GM13976 (cell line): ENCODE data around the gene DCPS.
"Not testable (repeated sequence)": the region's sequence is repeated elsewhere in the genome, so short reads cannot be mapped to it uniquely, and the experiment has no call there.

ENCODE experiments used
- DNase-seq: peaks from one replicate; pipeline ENCODE4 v3.0.0; 2012; ENCODE audit warnings: low spot score
- in situ Hi-C: fragments of 300-500 bp; cut with MboI; formaldehyde crosslinking; loops from one replicate; pipeline ENCODE4 v1.12.0; 2022; ENCODE audit warnings: low sequenced_read_pairs, mixed read lengths, inconsistent platforms; ENCODE audit not compliant: unreplicated experiment
- TF ChIP-seq, protein P1 (sequence below): IDR thresholded peaks from 2 replicates; pipeline ENCODE4 v1.5.1; 2012; ENCODE audit warnings: borderline replicate concordance, mild to moderate bottlenecking; ENCODE audit not compliant: insufficient read depth; ENCODE audit errors: extremely low read depth, missing control alignments, control extremely low read depth

The DCPS gene

DNA sequence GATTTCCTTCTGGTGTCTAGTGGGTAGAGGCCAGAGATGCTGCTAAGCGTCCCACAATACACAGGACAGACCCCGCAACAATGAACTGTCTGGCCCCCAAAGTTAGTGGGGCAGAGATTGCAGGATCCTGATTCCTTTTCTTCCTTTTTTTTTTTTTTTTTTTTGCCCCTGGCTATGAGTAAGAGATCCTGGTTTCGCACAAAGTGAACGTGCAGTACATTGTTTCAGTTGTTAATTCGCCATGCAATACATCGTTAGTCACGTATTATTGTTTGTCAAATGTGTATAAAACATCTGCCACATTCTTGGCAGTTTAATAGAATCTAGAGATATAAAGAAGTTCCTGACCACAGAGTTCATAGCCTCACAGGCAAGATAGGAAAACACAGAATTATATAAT, 71.9 kb downstream of the DCPS start:
- TF ChIP-seq, protein P1, sequence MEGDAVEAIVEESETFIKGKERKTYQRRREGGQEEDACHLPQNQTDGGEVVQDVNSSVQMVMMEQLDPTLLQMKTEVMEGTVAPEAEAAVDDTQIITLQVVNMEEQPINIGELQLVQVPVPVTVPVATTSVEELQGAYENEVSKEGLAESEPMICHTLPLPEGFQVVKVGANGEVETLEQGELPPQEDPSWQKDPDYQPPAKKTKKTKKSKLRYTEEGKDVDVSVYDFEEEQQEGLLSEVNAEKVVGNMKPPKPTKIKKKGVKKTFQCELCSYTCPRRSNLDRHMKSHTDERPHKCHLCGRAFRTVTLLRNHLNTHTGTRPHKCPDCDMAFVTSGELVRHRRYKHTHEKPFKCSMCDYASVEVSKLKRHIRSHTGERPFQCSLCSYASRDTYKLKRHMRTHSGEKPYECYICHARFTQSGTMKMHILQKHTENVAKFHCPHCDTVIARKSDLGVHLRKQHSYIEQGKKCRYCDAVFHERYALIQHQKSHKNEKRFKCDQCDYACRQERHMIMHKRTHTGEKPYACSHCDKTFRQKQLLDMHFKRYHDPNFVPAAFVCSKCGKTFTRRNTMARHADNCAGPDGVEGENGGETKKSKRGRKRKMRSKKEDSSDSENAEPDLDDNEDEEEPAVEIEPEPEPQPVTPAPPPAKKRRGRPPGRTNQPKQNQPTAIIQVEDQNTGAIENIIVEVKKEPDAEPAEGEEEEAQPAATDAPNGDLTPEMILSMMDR = no peak
- DNase-seq = no peak
- in situ Hi-C loops = no loop called here

DNA sequence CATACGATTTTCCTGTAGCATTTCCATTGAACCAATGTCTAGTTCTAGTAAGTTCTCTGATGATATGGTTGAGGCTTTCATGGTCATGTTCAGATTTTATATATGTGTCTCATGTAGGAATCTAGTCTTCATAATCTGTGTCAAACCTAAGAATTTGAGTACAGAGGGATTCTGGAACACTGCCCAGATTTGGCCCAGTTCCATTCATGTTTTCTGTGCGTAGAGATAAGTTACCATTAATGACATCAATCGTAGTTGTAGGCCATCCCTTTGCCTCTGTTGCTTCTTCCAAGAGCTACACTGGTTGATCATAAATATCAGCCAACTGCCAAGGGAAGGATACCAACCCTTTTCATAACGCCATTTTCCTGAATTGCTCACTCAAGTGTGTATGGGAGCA, 74.9 kb downstream of the DCPS start:
- in situ Hi-C loops = no loop called here
- TF ChIP-seq, protein P1 = no peak
- DNase-seq = no peak

DNA sequence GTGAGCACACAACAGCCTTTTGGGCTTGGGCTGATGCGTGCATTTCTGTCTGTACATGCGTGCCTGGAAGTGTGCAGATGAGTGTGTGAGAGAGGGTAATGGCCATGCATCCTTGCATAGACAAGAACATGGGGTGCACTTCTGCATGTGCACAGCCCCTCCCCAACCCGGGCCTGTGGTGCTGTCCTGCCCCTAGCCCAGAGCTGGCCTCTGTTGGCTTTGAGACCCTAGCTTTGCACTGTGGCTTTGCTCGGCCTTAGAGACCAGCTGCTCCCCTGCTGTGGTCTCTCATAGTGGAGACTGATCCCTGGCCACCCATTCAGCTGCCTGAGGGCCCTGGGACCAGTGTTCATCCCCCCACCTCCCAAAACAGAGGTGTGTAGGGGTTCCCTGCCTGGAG, 77.0 kb downstream of the DCPS start:
- DNase-seq = no peak
- TF ChIP-seq, protein P1 = no peak
- in situ Hi-C loops = no loop called here

DNA sequence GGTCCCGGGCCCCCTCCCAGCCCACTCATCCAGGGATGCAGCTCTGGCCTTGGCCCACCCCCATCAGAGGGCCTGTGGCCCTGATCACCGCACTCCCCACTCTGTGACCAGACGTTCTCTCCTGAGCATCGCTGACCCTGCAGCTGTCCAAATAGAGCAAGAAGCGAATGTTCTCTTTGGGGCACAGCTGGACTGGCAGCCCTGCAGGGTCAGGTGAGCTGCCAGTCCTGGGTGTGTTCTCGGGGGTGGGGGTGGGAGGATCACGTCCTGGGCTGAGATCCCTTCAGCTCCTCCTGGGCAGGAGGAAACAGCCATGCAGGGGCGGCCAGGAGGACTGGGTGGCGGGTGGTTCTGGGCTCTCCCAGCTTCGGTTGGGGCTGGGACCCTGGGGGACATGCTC, 78.1 kb downstream of the DCPS start:
- in situ Hi-C loops, DNase-seq: not testable (repeated sequence)

DNA sequence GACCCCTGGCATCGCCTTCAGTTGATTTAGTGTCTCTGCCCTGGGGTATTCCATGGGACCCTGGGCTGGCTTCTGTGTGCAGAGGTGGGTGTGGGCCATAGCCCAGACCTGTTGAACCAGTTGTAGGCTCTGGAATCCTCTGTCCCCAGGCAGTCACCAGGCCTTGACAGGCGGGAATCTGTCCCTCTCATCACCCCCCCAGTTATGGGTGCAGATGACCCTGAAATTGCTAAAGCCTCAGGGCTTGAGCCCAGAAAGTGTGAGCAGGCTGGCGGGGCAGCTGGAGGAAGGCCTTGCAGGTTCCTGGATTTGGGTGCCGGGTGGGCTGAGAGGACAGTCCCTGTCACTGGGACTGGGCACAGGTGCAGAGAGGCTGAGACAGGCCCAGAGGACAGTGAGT, 78.8 kb downstream of the DCPS start:
- DNase-seq, in situ Hi-C loops: not testable (repeated sequence)

DNA sequence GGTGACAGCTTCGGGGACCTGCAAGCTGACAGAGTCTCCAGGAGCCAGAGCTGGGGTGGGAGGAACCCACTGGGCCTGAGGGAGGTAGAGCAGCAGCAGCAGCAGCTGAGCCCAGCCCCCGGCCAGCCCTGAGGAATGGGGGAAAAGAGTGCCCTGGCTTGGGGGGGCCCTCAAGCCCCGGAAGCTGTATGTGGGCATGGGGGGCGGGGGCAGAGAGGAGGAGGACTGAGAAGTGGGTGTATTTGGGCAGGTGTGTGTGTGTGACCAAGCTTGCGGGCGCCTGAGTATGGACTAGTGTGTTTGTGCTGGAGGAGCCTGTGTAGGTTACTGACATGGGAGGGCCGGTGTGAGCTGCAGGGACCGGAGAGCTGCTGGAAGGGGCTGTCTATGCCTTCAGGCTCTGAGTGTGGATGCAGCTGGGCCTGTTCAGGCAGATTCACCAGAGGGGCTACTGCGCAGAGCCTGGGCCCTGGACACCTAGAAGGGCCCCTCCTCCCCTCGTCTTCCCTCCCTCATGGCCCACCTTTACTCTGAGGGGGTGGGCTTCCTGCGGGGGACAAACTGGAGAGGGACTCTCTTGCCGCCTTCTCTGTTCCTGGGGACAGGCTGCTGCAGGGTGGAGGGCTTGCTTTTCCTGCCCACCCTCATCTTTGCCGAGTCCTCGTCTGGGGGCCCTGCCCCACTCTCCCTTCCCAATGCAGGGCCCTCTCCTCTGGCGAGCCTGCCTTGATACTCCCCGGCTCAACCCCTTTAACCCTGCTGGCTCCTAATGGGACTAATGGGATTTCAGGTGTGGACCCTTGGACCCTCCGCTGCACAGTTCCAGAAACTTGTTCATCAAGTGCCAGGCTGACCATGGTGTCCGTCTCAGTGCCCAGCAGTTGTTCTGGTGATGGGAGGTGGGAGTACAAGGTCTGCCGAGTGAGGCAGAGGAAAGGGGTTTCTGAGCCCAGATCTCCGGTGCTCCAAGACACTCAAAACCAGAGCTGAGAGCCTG, 79.8 kb downstream of the DCPS start:
- TF ChIP-seq, protein P1 = no peak
- no peak for DNase-seq
- in situ Hi-C loops = no loop called here

DNA sequence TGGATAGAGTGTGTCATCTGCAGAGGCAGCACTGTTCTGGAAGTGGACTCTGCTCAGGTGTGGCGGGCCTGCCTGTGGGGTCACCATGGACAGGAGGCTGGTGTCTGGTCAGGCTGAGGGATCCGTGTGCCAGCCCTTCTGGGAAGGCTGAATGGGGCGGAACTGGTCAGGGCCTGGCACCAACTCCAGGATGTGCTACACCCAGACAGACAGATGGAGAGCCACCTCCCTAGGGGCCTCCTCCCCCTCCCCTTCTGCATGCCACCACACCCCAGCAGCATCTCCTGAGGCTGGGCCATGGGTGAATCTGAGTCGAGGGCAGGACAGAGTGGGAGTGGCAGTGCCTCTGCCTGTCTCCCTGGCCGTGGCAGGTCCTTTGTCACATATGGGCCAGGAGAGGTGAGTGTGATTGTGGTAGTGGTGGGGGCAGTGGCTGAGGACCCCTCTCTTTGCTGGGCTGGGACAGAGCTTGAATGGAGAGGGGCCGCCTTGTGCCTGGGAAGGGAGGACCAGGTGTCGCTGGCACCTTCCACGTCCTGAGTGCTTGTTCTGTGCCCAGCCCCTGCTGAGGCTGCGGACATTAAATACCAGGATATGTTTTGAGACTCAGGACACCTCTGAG, 80.7 kb downstream of the DCPS start:
- TF ChIP-seq, protein P1 = no peak
- no peak for DNase-seq
- in situ Hi-C loops = no loop called here
